ENCODE data around the gene AP2A2. TPM values are rescaled to one million over a fixed set of nuclear protein-coding genes. Genes with fewer than 3 reads are reported as not detected.

Gene AP2A2
- total and polyA plus RNA-seq, 2 of the 4 experiments (the other 2 are of a cell fraction): 19.9 to 49.0 TPM

DNA sequence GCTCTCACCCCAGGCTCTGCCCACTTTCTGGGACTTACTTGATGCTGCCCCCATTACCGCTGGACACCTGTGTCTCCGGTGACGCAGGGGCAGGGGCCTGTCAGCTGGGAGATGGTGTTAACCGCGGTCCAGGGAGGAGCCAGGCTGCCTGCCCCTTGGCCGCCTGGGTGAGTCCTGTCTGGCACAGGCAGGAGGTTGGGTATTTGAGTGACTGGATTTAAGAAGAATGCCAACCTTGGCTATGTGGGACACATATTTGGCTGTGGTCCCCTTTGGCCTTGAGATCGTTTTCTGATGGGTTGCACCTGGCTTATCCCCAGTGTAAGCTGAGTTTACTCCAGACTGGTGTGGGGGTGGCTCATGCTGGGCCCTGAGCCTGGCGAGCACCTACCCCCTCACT, 108.3 kb downstream of the AP2A2 start:
- no peak overlapping the region for H3K56ac ChIP-seq (ENCODE audit: extremely low read depth, insufficient read depth, low read length)
- no peak overlapping the region for H3K18ac ChIP-seq (ENCODE audit: low read depth, low read length)
- DNase-seq (no peak), ATAC-seq (ENCODE audit: low read depth) (no peak)
- no peak overlapping the region for H2BK5ac ChIP-seq (ENCODE audit: low read depth, low read length, poor library complexity, severe bottlenecking)
- no peaks in the 10 kb centered on the region for H3K9me3 ChIP-seq (ENCODE audit: control insufficient read depth, insufficient read depth, low read length)
- no peak overlapping the region for H2AK9ac ChIP-seq (replicated peaks; ENCODE audit: low read depth, low read length, poor library complexity)
- H4K8ac ChIP-seq (ENCODE audit: low read depth in 2 of 2, low read length in 2 of 2): no peak overlapping the region
- no peak overlapping the region for H2BK20ac ChIP-seq (ENCODE audit: low read depth, low read length)
- H3K4me2 ChIP-seq (ENCODE audit: low read depth, low read length): no peak overlapping the region
- H3K9me1 ChIP-seq (ENCODE audit: insufficient read depth, low read length): no peaks in the 10 kb centered on the region
- H3K79me1 ChIP-seq (ENCODE audit: low read depth in 1 of 2, low read length in 2 of 2): no peaks in the 10 kb centered on the region
- no peak overlapping the region for H4K91ac ChIP-seq (ENCODE audit: insufficient read depth, low read depth, low read length)
- no peaks in the 10 kb centered on the region for H3K36me3 ChIP-seq (ENCODE audit: control insufficient read depth, insufficient read depth, low read length)
- H2AFZ ChIP-seq (replicated peaks; ENCODE audit: low read length, poor library complexity): no peak overlapping the region
- intact Hi-C loops (cut with micrococcal nuclease) (no loop called here), in situ Hi-C loops (cut with MboI; ENCODE audit: low sequenced_read_pairs) (no loop called here), dilution Hi-C loops (cut with HindIII; ENCODE audit: low sequenced_read_pairs, unreplicated experiment) (no loop called here)
- no peak overlapping the region for H3K4ac ChIP-seq (ENCODE audit: low read depth, low read length)
- H3K27ac ChIP-seq (ENCODE audit: insufficient read depth, low read length): no peak overlapping the region
- H2BK120ac ChIP-seq (ENCODE audit: low read depth, low read length): no peak overlapping the region
- H4K5ac ChIP-seq (ENCODE audit: low read depth, low read length): no peak overlapping the region
- no peak overlapping the region for H3K14ac ChIP-seq (replicated peaks; ENCODE audit: low read depth, low read length)
- H2BK15ac ChIP-seq (ENCODE audit: low read depth, low read length): no peak overlapping the region
- H2AK5ac ChIP-seq (ENCODE audit: low read depth, low read length): no peak overlapping the region
- POLR2A ChIA-PET (ENCODE audit: unreplicated experiment): no interaction called here
- no peak for TF ChIP-seq SMC3 (IDR thresholded peaks at IDR 0.05; ENCODE audit: low read depth, low read length)
- no peak for TF ChIP-seq MAFK (IDR thresholded peaks at IDR 0.05; ENCODE audit: low read depth, low read length)
- BruUV-seq (replicated peaks): no TSS peak
- H3K4me3 ChIP-seq (ENCODE audit: insufficient read depth, low read depth, low read length): no peak overlapping the region
- H4K20me1 ChIP-seq (ENCODE audit: insufficient read depth, low read length): peaks cover 6% of the 10 kb centered on the region; the same call in 1 of the 2 replicates
- WGBS, 2 experiments (ENCODE audit: extremely low coverage in 2 of 2, insufficient read length in 1 of 2): no CpG with 5 or more reads among the region's 8 CpGs
- H3K4me1 ChIP-seq (ENCODE audit: control insufficient read depth, insufficient read depth, low read length): no peaks in the 10 kb centered on the region
- CTCF ChIA-PET: no interaction called here
- no peak overlapping the region for H3K23ac ChIP-seq (ENCODE audit: low read depth, low read length)
- peaks cover 4% of the 10 kb centered on the region; the same call in 1 of the 2 replicates for H3K27me3 ChIP-seq (ENCODE audit: control insufficient read depth, insufficient read depth, low read length)
- no peak overlapping the region for H3K9ac ChIP-seq (ENCODE audit: low read depth, low read length)

All from IMR-90 (cell line).